Stimulated activated effector memory CD8-positive, alpha-beta T cell treated with anti-CD3 and anti-CD28 coated beads, Interleukin-12 subunit alpha, Interleukin-12 subunit beta, amount 100 ng/mL, for 72 hours (primary cell): ENCODE data around the gene TACR2.
"Not testable (repeated sequence)": the region's sequence is repeated elsewhere in the genome, so short reads cannot be mapped to it uniquely, and the experiment has no call there.

Experiments used
- ATAC-seq: fragments of 150-1000 bp; cut with Tn5 transposase; 2 replicates; pipeline ENCODE4 v1.10.0; 2021
- DNase-seq, 2 donors: peaks; one replicate each; pipeline ENCODE4 v3.0.0; 2021 to 2022; ENCODE audit warnings: low spot score in 2 of 2
- H3K27ac Mint-ChIP-seq: one replicate; pipeline ENCODE4 v1.8.0; 2022; ENCODE audit warnings: mild to moderate bottlenecking, mixed read lengths
- H3K36me3 Mint-ChIP-seq: one replicate; pipeline ENCODE4 v1.8.0; 2022; ENCODE audit warnings: mild to moderate bottlenecking, mixed read lengths
- H3K4me1 Mint-ChIP-seq: one replicate; pipeline ENCODE4 v1.8.0; 2022; ENCODE audit warnings: mixed read lengths
- H3K4me3 Mint-ChIP-seq: one replicate; pipeline ENCODE4 v1.8.0; 2022; ENCODE audit warnings: mild to moderate bottlenecking, mixed read lengths
- H3K9me3 Mint-ChIP-seq: one replicate; pipeline ENCODE4 v1.8.0; 2022; ENCODE audit warnings: mixed read lengths

TACR2 gene

DNA sequence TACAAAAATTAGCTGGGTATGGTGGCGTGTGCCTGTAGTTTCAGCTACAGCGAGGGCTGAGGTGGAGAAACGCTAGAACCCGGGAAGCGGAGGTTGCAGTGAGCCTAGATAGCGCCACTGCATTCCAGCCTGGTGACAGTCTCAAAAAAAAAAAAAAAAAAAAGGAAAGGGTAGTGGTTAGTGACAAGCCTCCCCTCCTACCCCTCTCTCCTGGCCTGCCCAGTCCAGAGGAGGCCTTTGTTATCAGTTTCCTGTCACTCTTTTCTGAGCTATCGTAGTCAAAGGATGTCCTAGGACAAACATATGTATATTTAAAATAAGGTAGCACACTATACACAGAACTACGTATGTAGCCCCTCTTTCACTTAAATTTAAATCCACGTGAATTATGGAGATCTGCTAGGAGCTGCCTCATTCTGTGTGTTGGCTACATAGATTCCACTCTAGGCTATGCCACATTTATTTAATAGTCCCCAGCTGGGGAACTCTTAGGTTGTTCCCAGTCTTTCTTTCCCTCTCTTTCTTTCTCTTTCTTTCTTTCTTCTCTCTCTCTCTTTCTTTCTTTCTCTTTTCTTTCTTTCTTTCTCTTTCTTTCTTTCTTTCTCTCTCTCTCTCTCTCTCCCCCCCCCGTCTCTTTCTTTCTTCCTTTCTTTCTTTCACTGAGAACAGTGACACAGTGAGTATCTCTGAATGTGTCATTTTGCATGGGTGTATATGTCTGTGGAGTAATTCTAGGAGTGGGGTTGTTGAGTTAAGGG lies 38.5 kb upstream of the TACR2 start:
- Mint-ChIP-seq H3K9me3 (no peaks in the 10 kb centered on the region), H3K4me1 (peaks cover 45% of the 10 kb centered on the region), H3K36me3 (peaks cover 7% of the 10 kb centered on the region), H3K27ac (no peak overlapping the region), H3K4me3 (peak overlapping the region; percentile 5)
- peak; percentile 36 for ATAC-seq
- DNase-seq, result no peak

DNA sequence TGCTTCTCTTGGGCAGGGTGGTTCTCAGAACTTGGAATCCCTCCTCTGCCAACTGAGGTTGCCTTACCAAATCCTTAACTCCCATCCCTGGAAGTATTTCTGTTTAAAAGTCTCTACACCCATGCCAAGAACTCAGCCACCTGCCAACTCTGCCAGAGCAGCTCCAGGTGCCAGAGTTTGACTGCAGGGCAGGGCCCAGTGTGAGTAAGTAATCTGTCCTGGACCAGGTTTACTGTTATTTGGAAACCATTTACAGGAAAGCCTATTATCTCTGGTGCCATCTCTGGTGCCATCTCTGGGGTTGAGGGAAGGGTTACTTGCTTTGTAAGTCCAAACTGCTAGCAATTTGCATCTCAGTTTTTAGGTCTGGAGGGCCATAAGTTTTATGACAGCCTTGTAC lies 37.1 kb upstream of the TACR2 start:
- no peak overlapping the region for H3K27ac Mint-ChIP-seq
- H3K9me3 Mint-ChIP-seq, result no peaks in the 10 kb centered on the region
- H3K36me3 Mint-ChIP-seq, result peaks cover 7% of the 10 kb centered on the region
- peaks cover 47% of the 10 kb centered on the region for H3K4me1 Mint-ChIP-seq
- ATAC-seq (no peak), DNase-seq (no peak)
- no peak overlapping the region for H3K4me3 Mint-ChIP-seq

DNA sequence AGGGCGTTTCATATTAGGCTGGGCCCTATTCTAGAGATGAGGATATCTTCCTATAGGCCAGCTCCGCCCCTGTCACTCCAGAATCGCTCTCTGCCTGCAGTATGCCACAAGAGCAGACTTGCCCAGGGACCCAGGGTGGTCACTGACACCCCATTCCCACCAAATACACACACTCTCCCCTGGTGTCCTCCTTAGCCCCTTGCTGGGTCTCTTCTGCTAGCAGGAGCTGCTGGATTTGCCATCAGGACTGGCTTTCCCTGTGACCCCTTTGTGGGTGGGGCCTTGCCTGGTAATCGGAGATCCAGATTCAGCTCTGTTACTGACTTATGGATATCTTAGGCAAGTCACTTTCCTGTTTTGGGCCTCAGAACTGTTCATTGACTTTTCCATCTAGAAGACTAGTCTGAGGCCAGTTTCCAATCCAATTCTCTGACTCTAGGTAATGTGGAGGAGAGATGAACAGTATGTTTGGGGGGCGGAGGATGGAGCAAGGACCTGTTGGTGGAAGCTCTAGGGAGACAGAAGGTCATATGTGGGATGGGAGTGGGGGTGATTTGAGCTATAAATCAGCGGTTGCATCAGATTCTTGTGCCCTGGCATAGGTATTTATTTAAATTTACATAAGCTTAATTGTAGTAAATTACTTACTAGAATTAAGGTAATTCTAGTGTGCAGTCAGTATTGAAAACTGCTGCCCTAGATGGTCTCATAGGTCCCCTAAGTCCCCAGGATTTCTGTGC lies 36.1 kb upstream of the TACR2 start:
- H3K9me3 Mint-ChIP-seq, result no peaks in the 10 kb centered on the region
- peaks cover 47% of the 10 kb centered on the region for H3K4me1 Mint-ChIP-seq
- no peak for ATAC-seq
- DNase-seq, result no peak
- H3K36me3 Mint-ChIP-seq, result peaks cover 7% of the 10 kb centered on the region
- no peak overlapping the region for H3K27ac Mint-ChIP-seq
- peak overlapping the region; percentile 86 for H3K4me3 Mint-ChIP-seq

DNA sequence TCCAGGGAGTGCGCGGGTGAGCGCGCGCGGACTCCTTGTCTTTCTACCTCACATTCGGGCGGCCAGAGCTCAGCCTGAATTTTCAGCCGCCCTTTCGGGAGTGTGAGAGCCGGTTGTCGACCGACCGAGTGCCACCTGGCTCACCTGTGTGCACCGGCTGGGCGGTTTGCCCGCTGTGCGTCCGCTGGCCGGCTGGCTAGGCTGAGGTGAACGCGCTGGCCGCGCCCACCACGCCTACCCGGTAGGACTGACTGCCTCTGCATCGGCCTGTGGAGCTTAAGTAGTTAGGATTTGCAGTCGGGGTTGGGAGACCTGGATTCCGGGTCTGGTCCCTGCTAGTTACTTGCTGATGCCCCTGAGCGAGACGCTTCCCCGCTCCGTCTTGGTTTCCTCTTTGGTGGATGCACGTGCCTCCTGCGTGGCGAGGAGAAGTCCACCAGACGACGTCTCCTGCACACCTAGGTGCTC lies 35.1 kb upstream of the TACR2 start:
- H3K4me1 Mint-ChIP-seq, result peaks cover 38% of the 10 kb centered on the region
- no peak overlapping the region for H3K27ac Mint-ChIP-seq
- ATAC-seq (peak; percentile 27), DNase-seq (no peak)
- H3K4me3 Mint-ChIP-seq, result peak overlapping the region; percentile 86
- no peaks in the 10 kb centered on the region for H3K9me3 Mint-ChIP-seq
- peaks cover 7% of the 10 kb centered on the region for H3K36me3 Mint-ChIP-seq

DNA sequence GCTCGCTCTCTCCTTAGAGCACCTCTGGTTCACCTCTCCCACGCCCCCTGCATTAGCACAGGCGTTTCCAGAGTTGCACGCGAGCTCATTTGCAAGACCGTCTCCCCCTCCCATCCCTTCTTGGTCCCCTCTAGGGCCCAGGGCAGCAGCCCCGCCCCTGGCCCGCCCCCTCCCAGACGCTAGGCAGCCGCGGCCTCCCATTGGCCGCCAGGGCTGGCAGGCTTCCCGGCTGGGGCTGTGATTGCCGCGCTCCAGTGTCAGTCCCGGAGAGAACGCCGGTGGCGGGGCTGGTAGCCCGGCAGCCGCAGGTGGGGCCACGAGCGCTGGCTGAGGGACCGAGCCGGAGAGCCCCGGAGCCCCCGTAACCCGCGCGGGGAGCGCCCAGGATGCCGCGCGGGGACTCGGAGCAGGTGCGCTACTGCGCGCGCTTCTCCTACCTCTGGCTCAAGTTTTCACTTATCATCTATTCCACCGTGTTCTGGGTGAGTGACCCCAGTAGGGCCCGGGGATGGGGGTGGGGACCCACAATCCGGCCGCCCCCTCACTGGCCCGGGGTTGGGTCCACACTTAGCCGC lies 34.6 kb upstream of the TACR2 start, which contains the start of gene TSPAN15:
TSPAN15 (plus strand) TSS at position 257 of the 575 bp plus-strand sequence; CDS start at position 387, 130 bp downstream.
- Mint-ChIP-seq H3K36me3 (peaks cover 7% of the 10 kb centered on the region), H3K27ac (no peak within 1 kb of the TSS), H3K9me3 (no peaks in the 10 kb centered on the region), H3K4me3 (peak within 1 kb of the TSS; percentile 86), H3K4me1 (peaks cover 37% of the 10 kb centered on the region)
- peak; percentile 63 to 84 for DNase-seq
- ATAC-seq, result peak; percentile 92

DNA sequence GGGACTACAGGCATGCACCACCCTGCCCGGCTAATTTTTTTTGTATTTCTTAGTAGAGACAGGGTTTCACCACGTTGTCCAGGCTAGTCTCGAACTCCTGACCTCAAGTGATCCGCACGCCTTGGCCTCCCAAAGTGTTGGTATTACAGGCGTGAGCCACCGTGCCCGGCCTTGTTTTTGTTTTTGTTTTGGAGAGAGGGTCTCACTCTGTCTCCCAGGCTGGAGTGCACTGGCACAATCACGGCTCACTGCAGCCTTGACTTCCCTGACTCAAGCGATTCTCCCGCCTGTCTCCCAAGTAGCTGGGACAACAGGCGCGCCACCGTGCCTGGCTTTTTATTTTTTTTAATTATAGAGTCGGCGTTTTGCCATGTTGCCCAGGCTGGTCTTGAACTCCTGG lies 33.7 kb upstream of the TACR2 start:
- DNase-seq, ATAC-seq, H3K9me3 Mint-ChIP-seq, H3K27ac Mint-ChIP-seq, H3K36me3 Mint-ChIP-seq, H3K4me3 Mint-ChIP-seq: not testable (repeated sequence)
- peaks cover 39% of the 10 kb centered on the region for H3K4me1 Mint-ChIP-seq

DNA sequence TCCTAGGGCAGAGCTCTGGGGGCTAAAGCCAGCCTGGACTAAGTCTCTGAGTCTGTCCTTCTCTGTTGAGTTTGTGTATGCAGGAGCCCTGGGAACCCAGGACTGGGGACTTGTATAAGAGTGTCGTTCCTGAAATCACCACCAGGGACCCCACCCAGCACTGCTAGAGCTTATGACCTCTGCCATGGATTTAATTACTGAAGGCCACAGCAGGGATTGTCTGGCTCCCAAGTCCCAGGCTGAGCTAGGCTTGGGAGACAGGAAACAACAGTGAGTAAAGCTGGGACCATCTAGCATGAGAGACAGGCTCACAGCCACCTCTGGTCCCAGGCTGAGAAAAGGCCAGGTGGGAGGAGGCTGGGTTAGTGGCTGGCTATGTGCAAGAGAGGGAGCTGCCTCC lies 33.1 kb upstream of the TACR2 start:
- DNase-seq, result peak in 1 of 2 donors; percentile 58
- peaks cover 35% of the 10 kb centered on the region for H3K4me1 Mint-ChIP-seq
- no peak overlapping the region for H3K27ac Mint-ChIP-seq
- no peaks in the 10 kb centered on the region for H3K36me3 Mint-ChIP-seq
- ATAC-seq, result peak; percentile 69
- no peaks in the 10 kb centered on the region for H3K9me3 Mint-ChIP-seq
- no peak overlapping the region for H3K4me3 Mint-ChIP-seq

DNA sequence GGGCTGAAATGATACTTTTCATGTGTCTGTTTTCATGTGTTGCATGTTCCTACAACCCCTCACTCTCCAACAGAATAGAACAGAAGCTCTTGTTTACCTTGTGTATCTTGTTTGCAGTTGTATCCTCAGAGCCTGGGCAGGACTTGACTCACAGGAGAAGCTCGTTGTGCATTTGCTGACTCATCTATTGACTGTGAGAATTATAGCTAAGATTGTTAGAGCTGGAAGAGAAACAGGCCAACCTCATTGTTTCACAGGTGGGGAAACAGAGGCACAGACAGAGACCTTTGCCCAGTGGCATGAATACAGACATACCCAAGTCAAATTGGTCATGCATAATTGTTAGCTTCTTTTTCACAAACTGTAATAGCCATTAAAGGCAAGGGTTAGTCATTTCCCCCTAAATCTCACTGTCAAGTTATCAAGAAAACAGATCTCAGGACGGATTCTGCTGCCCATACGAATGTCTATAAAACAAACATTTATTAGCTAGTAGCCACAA lies 30.0 kb upstream of the TACR2 start:
- no peak overlapping the region for H3K4me3 Mint-ChIP-seq
- ATAC-seq, result peak; percentile 34
- H3K36me3 Mint-ChIP-seq, result no peaks in the 10 kb centered on the region
- no peak for DNase-seq
- no peak overlapping the region for H3K27ac Mint-ChIP-seq
- peaks cover 22% of the 10 kb centered on the region for H3K4me1 Mint-ChIP-seq
- H3K9me3 Mint-ChIP-seq, result no peaks in the 10 kb centered on the region

DNA sequence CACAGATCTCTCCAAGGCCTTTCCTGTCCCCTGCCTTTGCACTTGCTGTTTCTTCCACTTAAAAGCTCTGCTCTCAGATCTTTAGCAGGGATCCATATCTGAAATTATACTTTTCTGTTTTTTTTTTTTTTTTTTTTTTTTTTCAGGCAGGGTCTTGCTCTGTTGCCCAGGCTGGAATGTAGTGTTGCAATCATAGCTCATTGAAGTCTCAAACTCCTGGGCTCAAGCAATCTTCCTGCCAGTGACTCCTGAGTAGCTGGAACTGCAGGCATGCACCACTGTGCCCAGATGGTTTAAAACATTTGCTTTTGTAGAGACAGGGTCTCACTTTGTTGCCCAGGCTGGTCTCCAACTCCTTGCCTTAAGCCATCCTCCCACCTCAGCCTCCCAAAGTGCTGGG lies 29.5 kb upstream of the TACR2 start:
- no peak for ATAC-seq
- DNase-seq, result no peak
- peak overlapping the region; percentile 11 for H3K27ac Mint-ChIP-seq
- H3K36me3 Mint-ChIP-seq, result no peaks in the 10 kb centered on the region
- peaks cover 18% of the 10 kb centered on the region for H3K4me1 Mint-ChIP-seq
- H3K9me3 Mint-ChIP-seq, result no peaks in the 10 kb centered on the region
- no peak overlapping the region for H3K4me3 Mint-ChIP-seq

DNA sequence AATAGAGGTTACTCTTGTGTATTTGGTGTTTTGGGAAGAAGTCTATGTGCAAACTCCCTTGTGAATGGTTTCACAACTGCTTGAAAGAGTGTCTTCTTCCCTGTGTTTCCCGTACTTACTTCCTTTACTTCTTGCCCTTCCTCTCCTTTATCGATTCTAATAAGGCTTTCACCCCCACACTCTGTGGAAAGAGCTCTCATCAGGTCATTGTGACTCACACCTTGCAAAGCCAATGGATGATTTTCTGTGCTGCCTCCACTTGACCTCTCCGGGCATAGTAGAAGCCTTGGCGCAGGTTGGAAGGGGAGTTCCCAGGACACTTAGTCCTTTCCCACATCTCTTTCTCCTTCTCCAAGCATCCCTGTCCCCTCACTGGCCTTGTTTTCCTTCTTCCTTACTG lies 28.3 kb upstream of the TACR2 start:
- Mint-ChIP-seq H3K36me3 (no peaks in the 10 kb centered on the region), H3K27ac (no peak overlapping the region), H3K9me3 (no peaks in the 10 kb centered on the region), H3K4me3 (no peak overlapping the region), H3K4me1 (peaks cover 12% of the 10 kb centered on the region)
- no peak for DNase-seq
- no peak for ATAC-seq

DNA sequence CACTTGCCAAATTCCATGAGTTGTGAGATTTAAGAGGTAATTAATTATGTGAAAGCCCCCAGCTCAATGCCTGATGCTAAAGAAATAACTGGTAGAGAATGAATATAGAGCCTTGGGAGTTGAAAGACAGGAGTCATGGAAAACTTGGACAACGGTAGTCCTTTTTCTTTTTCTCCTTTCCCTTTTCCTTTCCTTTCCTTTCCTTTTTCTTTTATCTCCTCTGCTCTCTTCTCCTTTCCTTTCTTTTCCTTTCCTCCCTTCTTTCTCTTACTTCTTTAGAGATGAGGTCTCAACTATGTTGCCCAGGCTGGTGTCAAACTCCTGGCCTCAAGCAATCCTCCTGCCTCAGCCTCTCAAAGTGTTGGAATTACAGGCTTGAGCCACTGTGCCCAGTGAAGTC lies 26.6 kb upstream of the TACR2 start:
- ATAC-seq (no peak), DNase-seq (no peak)
- Mint-ChIP-seq H3K9me3 (no peaks in the 10 kb centered on the region), H3K4me3 (no peak overlapping the region), H3K27ac (no peak overlapping the region), H3K4me1 (peaks cover 6% of the 10 kb centered on the region), H3K36me3 (no peaks in the 10 kb centered on the region)

DNA sequence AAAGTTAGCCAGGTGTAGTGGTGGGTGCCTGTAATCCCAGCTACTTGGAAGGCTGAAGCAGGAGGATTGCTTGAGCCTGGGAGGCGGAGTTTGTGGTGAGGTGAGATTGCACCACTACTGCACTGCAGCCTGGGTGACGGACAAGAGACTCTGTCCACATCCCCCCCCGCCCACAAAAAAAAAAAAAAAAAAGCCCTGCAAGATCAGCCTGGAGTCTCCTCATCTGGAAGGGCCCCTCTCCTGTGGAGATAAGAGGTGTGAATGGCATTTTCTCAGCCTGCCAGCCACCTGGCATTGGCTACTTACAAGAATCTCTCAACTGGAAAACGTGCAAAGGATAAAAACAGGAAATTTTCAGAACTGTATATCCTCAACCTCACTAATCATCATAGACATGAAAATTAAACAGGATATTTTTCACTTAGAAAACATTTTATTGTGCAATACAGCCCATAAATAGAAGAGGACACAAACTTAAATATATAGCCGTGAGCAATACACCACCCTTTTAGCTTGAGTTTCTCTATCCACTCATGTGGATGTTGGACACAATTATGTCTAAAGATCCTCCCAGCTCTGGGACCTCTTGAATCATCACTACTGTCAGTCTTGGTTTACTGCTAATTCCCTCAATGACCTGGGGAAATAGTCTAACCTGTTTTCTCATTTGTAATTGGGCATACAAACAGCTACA lies 23.2 kb upstream of the TACR2 start:
- H3K4me3 Mint-ChIP-seq, result no peak overlapping the region
- DNase-seq, result no peak

DNA sequence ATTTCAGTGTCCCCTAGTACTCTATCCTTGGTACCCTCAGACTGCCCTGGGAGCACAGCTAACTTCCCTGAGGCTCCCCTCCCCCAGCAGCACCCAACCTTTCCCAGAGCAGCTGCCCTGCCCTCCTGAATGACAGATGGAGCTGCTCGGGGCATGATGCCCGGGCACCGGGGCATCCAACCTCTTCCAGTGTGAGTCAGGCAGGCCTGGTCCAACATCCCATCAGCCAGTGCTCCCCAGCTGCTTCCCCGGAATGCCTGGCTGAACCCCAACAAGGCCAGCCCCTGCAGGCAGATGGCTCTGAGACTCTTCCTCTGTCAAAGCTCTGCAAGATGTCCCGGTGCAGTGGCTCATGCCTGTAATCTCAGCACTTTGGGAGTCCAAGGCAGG lies 22.6 kb upstream of the TACR2 start:
- Mint-ChIP-seq H3K4me3 (no peak overlapping the region), H3K27ac (no peak overlapping the region), H3K4me1 (no peaks in the 10 kb centered on the region), H3K9me3 (no peaks in the 10 kb centered on the region), H3K36me3 (no peaks in the 10 kb centered on the region)
- no peak for DNase-seq
- ATAC-seq, result no peak

More for the DNA sequence above, 23.2 kb upstream of the TACR2 start:
- Mint-ChIP-seq H3K4me1 (no peaks in the 10 kb centered on the region), H3K9me3 (no peaks in the 10 kb centered on the region), H3K27ac (no peak overlapping the region), H3K36me3 (no peaks in the 10 kb centered on the region)
- no peak for ATAC-seq

DNA sequence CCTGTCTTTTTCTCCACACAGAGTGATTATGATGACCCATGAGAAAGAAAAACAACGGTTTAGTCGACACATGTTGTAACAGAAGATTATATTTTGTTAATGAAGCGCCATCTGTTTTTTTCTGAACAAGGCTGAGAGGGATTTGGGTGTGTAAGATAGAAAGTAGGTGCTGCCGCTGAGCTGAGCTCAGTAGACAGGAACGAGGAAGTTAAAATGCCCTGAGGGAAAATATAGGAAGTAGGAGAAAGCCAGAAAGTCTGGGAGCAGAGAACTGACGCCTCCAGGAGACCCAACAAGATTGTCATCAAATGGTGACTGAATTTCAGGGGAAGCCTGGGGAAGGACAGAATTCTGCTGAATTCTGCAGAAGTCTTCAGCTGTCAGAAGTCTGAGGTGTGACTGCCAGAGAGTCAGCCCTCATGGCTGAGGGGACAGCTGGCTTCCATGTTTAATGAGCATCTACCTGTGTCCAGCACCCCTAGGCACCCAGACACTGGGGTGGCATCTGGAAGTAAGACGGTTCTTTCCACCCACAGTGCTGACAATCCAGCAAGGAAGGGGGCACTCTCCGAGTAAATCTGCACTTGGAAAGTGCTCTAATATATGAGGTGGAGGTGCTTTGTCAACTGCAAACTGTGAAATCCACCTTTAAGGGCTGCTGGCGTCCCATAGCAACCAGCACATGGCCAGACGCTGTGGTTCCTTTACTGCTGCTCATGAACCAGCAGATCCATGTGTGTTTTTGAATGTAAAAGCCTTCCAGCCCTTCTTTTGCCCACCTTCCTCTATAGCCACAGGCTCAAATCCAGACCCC lies 22.0 kb upstream of the TACR2 start:
- H3K9me3 Mint-ChIP-seq, result no peaks in the 10 kb centered on the region
- H3K27ac Mint-ChIP-seq, result no peak overlapping the region
- DNase-seq (no peak), ATAC-seq (no peak)
- H3K4me3 Mint-ChIP-seq, result no peak overlapping the region
- no peaks in the 10 kb centered on the region for H3K36me3 Mint-ChIP-seq
- H3K4me1 Mint-ChIP-seq, result no peaks in the 10 kb centered on the region
